GM12801 (cell line): ENCODE data around the gene IRF8.

ENCODE experiments used
- CTCF ChIP-seq: IDR thresholded peaks from one replicate; pipeline ENCODE4 v1.5.1; 2011; ENCODE audit warnings: control low read depth; ENCODE audit not compliant: insufficient read length; ENCODE audit errors: extremely low read depth

Gene IRF8

DNA sequence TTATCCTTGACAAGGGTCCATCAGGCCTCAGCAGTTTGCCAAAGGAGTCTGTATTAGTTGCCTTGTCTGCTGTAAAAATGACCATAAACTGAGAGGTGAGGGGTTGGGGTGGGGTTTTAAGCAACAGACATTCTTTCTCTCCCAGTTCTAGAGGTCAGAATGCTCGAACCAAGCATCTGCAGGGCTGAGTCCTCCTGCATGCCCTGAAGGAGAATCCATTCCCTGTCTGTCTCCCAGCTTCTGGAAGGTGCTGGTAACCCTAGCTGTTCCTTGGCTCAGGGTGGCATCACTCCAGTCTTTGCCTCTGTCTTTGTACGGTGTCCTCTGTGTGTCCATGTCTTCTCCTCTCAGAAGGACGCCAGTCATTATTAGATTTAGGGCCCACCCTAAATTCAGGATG, 17.5 kb upstream of the IRF8 start:
- TF ChIP-seq CTCF, result no peak

DNA sequence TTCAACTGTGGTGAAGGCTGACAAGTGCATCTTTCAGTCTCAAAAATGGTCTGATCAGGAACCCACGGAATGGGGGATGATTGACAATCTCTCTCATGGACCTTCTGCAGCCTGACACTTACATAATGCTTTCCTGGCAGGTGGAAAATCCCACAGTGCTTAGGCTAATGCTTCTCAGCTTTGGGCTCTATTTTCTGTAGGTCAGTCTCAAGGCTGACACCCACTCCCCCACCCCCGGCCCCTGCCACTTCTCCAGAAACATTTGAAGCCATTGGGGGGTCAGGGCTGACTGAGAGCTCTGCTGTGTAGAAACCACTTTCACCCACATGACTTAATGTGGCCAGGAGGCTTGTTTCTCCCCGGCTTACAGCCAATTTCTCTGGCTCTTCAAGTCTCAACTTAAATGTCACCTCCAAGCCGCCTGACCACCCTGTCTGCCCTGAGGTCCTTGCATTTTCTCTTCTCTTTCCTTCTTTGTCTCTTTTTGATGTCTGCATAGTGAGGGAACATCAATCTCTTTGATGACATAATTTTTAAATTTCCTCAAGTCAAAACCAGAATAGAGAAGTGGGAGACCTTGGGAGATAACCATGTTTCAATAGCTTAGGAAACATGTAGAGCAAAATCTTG, 16.7 kb upstream of the IRF8 start:
- no peak for TF ChIP-seq CTCF

- no peak for TF ChIP-seq CTCF
These were observed 15.1 kb upstream of the IRF8 start for GRCh38 chr16:85883813-85884212.

DNA sequence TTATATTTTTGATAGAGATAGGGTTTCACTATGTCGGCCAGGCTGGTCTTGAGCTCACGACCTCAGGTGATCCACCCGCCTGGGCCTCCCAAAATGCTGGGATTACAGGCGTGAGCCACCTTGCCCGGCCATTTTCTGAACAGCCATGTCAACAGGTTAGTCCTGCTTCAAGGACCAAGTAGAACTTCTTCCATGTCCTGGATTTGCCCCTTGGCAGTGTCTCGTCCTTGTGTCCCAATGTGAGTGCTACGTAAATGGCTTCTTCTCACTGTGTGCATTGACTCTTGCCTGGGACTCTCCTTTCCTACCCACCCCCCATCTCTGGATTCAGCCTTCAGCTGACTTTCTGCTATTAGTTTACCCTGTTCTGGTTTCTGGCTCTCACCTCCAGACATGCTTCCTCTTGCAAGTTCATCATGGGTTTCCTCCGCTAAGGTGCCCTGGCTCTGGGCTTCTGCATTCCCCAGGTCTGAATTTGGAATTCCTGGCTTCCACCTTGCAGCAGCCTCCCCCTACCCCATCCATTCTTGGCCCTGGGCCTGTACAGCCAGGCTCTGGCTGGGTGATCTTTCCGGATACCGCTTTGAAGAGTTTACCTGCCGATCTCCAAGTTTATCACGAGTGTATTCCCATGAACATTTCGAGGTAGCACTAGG, 14.0 kb upstream of the IRF8 start:
- no peak for TF ChIP-seq CTCF

GRCh38 chr16:85885537-85885936, 13.4 kb upstream of the IRF8 start:
- no peak for TF ChIP-seq CTCF

GRCh38 chr16:85888405-85889331, 10.3 kb upstream of the IRF8 start:
- TF ChIP-seq CTCF, result no peak

GRCh38 chr16:85891033-85891775, 7.8 kb upstream of the IRF8 start:
- no peak for TF ChIP-seq CTCF
